ENCODE measurements around the gene TPRG1L.
A peak's percentile ranks its signal among the peaks of the same experiment; 100 is the strongest.
"Not testable (repeated sequence)": the region's sequence is repeated elsewhere in the genome, so short reads cannot be mapped to it uniquely, and the experiment has no call there.

The TPRG1L gene

GRCh38 chr1:3609769-3610526 lies 14.9 kb upstream of the TPRG1L start:
- DNase-seq: no peak

GRCh38 chr1:3610527-3611169 lies 14.2 kb upstream of the TPRG1L start:
- DNase-seq: peak; percentile 5

- peak; percentile 6 for DNase-seq
Observed at GRCh38 chr1:3611170-3612019, 13.4 kb upstream of the TPRG1L start, which contains the start of gene MEGF6. Gene MEGF6 (minus strand): TSS chr1:3611508. CDS start chr1:3611268, 240 bp downstream.

DNA sequence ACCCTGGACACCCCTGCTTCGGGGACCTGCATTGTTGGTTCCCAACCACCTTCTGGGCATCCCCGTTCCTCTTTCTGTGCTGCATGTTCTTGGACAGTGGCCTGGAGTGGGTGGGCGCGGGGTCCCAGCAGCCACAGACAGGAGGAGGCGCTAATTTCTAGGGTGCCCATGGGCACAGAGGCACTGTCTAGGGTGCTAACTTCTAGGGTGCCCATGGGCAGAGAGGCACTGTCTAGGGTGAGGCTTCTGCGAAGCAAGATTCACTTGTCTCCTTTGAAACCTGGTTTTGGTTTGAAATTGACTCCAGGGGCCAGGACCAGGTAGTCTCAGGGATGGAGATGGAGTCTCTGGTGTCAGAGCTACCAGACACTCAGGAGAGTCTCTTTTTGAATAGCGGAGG lies 12.7 kb upstream of the TPRG1L start:
- no peak for DNase-seq

DNA sequence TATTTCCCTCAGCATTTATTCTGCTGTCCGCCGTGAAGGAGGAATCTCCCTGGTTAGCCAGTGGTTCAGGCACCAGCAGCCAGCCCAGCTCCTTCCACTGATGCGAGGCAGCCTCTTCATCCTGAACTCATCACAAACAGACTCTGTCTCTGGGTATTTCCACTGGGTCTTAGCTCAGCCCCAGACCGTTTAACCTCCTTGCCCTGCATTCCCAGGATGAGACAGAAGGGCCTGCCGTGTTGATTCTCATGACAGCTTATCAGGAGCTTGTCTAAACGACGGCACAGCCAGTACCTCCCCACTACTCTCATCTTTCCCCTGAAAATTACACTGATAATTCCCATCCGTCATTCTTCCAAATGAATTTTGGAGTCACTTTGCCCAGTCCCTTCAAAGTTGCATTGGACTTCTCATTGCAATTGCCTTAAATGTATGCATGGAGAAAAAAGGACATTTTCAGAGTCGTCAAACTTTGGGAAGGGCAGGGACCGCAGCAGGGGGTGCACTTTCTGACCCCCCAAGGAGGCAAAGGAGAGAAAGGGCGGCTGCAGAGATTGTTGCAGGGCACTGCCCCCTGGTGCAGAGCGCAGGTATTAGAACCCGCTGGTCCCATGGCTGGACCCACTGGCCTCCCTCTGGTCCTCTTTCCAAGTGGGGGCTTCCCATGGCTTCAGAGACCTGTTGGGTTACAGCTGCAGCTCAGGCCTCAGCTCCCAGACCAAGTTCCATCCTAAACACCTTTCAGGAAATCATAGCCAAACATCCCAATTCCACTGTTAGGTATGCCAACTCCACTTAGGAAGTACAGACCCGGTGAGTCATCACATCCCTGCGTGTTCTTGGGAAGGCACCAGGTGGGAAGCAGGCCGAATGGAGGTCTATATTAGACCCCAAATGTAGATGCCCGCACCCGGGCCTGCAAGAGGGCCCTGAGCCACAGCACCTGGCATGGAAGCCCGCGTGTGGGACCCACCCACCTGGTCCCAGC lies 9.8 kb upstream of the TPRG1L start:
- DNase-seq: peak; percentile 22

DNA sequence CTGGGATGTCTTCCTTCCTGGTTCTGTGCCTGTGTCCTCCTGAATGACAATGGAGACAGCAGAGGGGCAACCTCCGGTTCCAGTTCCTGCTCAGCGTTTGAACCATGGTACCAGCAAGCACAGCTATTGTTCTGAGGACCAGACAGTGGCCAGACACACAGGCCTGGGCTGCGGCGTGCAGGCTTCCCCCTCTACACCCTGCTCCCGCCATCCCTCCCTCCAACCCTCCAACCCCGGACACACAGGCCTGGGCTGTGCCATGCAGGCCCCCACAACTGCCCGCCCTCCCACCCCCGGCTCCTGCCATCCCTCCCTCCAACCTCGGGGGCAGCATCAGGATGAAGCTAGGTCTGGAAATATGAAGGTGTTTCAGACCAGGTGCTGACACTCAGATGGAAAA lies 8.0 kb upstream of the TPRG1L start:
- DNase-seq: no peak

DNA sequence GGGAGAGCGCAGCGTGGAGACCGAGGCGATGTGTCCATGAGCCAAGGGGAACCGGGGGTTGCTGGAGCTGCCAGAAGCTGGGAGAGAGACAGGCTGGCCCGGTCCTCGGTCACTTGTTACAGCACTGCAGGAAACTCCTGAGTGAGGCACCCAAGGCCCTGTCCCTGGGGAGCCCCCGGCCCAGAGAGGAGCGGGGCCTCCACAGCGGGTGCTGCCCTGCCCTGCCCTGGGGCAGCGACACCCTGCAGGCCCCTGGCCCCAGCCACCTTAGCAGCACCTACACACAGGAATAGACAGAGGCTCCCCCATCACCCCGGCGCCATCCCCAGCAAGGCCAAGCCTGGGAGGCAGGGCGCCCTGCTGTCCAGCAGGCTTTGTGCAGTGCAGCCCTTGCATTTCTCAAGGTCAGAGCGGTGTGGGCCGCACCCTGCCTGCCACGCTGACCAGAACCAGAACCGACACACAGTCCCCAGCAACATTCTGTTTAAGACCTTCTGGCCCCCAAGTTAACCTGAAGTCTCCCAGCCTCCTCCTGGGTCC lies 6.9 kb upstream of the TPRG1L start:
- no peak for DNase-seq

DNA sequence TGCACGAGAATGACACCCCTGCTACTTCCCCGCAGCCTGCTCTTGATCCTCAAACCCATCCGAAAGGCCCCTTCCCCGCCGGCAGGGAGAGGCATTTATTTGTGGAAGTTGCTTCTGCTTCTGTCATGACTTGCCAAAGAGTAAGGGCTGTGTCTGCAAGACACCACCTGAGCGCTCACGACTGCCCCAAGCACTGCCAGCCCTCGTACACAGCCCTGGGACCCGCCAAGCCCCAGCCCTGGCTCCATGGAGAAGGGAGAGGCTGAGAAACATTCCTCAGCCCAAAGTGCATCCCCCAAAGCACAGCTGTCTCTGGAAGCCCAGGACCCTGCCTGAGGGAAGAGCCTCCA lies 6.3 kb upstream of the TPRG1L start:
- DNase-seq: no peak

DNA sequence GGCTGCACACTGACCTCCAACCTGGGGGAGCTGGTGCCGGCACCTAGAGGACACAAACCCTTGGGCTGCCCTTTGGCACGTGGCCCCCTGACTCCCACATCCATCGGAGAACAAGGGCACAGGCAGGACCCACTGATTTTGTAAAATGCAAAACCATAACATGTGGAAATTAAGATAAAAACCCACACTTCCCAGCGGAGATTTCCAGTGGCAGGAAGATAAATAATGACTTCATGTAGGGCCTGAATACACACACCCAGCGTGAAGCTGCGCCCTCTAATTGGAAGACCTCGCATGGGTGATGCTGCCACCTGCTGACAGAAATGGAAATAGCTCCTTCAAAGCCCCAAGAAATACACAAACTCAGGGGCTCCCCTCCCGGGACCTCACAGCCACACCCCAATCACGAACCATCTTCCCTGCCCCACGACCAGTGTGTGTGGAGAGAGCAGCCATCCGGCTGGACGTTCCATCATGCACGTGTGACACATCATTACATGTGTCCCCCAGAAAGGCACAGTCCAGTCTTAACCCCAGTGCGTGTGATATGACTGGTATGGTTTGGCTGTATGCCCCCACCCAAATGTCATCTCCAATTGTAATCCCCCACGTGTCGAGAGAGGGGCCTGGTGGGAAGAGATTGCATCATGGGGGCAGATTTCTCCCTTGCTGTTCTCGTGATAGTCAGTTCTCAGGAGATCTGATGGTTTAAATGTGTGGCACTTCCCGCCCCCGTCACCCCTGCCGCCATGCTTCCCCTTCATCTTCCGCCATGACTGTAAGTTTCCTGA lies 5.7 kb upstream of the TPRG1L start:
- peak; percentile 84 for DNase-seq

DNA sequence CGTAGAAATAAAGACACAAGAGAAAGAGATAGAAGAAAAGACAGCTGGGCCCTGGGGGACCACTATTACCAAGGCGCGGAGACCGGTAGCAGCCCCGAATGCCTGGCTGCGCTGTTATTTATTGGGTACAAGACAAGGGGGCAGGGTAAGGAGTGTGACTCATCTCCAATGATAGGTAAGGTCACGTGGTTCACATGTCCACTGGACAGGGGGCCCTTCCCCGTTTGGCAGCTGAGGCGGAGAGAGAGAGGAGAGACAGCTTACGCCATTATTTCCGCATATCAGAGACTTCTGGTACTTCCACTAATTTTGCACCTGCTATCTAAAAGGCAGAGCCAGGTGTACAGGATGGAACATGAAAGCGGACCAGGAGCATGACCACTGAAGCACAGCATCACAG lies 4.1 kb upstream of the TPRG1L start:
- no peak for DNase-seq

DNA sequence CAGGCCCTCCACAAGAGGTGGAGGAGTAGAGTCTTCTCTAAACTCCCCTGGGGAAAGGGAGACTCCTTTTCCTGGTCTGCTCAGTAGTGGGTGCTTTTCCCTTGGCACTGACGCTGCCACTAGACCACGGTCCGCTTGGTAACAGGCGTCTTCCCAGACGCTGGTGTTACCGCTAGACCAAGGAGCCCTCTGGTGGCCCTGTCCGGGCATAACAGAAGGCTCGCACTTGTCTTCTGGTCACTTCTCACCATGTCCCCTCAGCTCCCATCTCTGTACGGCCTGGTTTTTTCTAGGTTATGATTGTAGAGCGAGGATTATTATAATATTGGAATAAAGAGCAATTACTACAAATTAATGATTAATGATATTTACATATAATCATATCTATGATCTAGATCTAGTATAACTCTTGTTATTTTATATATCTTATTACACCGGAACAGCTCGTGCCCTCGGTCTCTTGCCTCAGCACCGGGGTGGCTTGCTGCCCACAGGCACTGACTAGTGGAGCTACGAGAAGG lies 3.6 kb upstream of the TPRG1L start:
- peak; percentile 27 for DNase-seq

DNA sequence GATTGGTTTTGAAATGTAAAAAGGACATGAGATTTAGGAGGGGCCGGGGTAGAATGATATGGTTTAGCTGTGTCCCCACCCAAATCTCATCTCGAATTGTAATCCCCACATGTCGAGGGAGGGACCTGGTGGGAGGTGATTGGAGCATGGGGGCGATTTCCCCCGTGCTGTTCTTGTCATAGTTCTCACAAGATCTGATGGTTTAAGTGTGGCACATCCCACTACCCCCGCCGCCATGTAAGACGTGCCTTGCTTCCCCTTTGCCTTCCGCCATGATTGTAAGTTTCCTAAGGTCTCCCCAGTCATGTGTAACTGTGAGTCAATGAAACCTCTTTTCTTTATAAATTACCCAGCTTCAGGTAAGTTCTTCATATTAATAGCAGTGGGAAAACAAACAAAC lies 2.7 kb upstream of the TPRG1L start:
- not testable (repeated sequence) for DNase-seq

- no peak for DNase-seq
Observed at GRCh38 chr1:3623441-3624199, 1.2 kb upstream of the TPRG1L start.

- DNase-seq: peak; percentile 65
Observed at GRCh38 chr1:3625151-3625907, 514 bp downstream of the TPRG1L start.

GRCh38 chr1:3626025-3626424 lies 1.2 kb downstream of the TPRG1L start:
- DNase-seq: no peak

GRCh38 chr1:3627515-3628253 lies 2.9 kb downstream of the TPRG1L start:
- no peak for DNase-seq

GRCh38 chr1:3628445-3628844 lies 3.6 kb downstream of the TPRG1L start:
- DNase-seq: no peak

- no peak for DNase-seq
Observed at GRCh38 chr1:3629561-3630160, 4.8 kb downstream of the TPRG1L start.
